GM04503 (cell line): ENCODE results near the gene GH2.
"Not testable (repeated sequence)": the region's sequence is repeated elsewhere in the genome, so short reads cannot be mapped to it uniquely, and the experiment has no call there.

Experiments
- DNase-seq: peaks from one replicate; pipeline ENCODE4 v3.0.0-alpha.2; 2012; ENCODE audit warnings: low read depth

The GH2 gene

DNA sequence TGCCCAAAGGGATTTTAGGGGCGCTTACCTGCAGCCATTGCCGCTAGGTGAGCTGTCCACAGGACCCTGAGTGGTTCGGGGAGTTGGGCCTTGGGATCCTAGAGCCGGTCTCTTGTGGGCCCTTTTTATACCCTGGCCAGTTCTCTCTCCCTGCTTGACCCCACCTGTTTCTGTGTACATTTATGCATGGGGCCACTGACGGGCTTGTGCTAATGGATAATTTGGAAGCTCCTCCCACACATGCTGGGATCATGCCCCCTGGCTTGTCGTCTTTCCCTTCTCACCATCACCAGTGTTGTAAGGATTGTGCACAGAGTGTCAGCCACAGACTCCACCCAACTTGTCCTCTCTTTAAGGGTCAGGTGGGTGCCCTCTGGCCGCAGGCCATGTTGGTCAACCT is 8.2 kb downstream of the GH2 start, which contains the start of gene CSH2:
Gene CSH2 (minus strand): TSS at position 101 of the 400 bp plus-strand sequence. CDS start 63 bp downstream, at position 38.
- DNase-seq, result not testable (repeated sequence)

DNA sequence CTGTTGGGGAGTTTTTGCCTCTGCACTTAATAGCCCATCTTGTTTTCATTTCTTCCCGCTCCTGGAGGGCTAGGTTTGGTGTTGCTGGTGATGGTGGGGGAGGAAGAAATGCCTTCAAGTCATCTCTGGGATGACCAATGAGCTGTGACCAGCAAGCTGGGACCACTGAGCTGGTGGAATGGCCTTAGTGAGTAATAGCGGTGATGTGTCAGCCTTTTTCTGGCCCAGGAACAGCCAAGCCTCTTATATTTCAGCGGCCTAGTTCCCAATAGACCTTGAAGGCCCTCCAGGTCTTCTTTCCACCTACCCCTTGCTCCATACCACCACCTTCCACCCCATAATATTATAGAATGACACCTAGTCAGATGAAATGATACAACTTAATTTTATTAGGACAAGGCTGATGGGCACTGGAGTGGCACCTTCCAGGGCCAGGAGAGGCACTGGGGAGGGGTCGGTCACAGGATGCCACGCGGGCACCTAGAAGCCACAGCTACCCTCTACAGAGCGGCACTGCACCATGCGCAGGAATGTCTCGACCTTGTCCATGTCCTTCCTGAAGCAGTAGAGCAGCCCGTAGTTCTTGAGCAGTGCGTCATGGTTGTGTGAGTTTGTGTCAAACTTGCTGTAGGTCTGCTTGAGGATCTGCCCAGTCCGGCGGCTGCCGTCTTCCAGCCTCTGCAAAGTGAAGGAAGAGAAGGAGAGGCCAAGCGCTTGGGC is 9.9 kb downstream of the GH2 start:
- not testable (repeated sequence) for DNase-seq

DNA sequence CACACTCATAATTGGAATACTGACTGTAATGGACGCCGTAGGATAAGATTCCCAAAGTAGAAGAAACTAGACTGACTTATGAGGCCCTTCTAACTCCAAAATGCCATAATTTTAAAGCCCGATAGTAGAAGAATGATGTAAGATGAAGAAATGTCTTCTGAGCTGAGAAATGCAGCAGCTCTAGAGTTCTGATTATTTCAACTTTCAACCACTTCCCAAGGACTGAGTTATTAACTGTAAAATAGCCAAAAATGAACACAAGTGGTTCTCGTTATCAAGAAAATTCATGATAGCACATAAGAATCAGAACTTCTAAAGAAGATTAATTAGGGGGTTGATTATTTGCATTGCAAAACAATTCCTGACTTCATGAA is 11.5 kb downstream of the GH2 start:
- DNase-seq, result not testable (repeated sequence)

DNA sequence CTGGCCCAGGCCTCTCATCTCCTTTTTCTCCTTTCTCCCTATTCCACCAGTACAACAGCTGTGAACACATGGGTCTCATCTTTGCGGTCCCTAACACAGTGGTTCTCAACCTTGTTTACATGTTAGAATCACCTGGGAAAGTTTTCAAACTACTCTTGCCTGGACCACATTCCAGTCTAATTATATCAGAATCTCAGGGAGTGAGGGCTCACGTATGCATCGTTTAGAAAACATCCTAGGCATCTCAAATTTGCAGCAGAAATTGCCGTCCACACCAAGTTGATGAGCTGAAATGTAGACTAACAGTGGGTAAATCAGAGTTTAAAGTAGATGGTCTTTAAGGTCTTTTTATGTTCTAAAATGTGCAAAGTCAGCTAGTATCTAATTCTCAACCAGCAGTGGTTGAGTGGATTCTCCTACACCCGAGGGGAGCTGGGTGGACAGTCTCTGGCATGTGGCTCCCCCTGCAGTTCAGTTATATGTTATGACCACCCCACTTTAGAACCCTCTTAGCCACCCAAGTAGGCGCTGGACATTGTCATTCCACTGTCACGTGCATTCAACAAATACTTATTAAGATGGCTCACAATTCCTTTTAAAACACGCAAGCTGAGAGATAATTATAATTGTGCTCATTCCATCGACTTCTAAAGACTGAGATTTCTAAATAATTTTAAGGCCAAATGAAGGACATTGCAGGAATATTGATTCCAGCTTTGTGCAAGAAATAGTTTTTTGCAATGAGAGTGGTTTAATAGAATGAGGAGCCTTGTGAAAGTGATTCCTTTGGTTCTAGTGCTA is 12.1 kb downstream of the GH2 start:
- DNase-seq, result not testable (repeated sequence)

DNA sequence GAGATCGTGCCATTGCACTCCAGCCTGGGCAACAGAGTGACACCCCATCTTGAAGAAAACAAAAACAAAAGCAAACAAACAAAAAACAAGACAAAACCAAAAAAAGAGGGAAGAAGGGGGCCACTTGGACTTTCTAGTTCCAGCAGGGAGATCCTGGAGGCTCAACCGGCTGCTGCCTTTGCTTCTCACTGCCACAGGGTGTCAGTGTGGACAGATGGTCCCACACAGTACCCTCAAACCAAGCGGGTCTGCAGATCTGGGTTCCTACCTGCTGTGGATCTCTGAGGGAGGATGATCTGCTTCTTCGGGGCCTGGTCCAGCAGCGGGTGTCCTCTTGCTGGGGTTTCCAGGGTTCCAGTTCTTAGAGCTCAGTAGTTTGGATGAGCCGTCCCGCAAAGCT is 15.1 kb downstream of the GH2 start:
- DNase-seq, result not testable (repeated sequence)

DNA sequence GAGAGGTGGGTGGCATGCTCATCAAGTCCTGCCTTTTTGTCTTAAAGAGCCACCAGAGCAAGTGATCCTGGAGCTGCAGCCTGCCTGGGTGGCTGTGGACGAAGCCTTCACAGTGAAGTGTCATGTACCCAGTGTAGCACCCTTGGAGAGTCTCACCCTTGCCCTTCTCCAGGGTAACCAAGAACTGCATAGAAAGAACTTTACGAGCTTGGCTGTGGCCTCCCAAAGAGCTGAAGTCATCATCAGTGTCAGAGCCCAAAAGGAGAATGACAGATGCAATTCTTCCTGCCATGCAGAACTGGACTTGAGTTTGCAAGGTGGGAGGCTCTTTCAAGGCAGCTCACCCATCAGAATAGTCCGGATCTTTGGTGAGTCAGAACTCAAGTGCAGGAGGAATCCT is 22.5 kb downstream of the GH2 start:
- no peak for DNase-seq

DNA sequence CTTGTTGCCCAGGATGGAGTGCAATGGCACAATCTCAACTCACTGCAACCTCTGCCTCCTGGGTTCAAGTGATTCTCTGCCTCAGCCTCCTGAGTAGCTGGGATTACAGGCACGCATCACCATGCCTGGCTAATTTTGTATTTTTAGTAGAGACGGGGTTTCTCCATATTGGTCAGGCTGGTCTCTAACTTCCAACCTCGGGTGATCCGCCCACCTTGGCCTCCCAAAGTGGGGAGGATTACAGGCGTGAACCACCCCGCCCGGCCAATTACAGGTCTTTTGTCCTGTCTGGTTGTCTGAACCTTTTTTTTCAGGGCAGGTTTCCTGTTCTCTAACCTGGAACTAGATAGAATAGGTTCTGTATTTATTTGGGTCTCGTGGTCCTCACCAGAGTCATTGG is 25.3 kb downstream of the GH2 start:
- not testable (repeated sequence) for DNase-seq

DNA sequence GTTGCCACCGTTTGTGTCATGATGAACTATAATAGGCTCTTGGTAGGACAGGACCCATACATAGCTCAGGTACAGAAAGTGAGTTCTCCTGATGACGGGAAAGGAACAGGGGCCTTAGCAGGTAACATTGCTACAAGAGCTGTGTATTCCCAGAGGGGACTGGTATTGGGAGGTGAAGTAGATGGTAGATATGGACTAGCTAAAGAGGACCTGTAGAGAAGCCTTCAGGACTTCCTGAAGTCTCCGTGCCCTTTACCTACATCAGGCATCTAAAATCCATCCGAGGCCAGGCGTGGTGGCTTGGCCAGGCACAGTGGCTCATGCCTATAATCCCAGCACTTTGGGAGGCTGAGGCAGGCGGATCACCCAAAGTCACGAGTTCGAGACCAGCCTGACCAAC is 26.6 kb downstream of the GH2 start:
- no peak for DNase-seq

DNA sequence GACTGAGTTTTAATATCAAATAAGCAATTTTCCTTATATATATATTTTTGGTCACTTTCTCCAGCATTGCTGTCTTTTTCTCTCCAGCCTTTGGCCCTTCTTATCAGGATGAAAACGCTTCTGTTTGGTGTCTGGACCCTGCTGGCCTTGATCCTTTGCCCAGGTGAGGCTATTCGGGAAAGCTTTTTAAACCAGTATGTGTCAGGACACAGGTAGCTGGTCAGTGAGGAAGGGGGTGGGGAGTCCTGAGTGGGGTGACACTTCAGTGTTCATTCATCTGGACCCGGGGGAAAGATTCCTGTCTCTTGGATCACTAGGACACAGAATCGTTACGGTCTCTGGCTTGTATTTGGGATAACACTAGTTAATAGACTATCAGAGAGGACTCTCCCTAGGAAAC is 27.0 kb downstream of the GH2 start:
- DNase-seq, result no peak

DNA sequence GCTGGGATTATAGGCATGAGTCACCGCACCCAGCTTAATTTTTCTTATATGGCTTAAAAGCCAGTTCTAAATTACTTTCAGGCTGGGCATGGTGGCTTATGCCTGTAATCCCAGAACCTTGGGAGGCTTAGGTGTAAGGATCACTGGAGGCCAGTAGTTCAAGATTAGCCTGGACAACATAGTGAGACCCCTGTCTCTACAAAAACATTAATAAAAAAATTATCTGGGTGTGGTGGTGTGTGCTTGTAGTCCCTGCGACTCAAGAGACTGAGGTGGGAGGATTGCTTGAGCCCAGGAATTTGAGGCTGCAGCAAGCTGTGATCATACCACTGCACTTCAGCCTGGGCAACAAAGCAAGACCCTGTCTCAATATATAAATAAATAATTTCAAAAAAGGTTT is 28.5 kb downstream of the GH2 start:
- DNase-seq, result no peak

DNA sequence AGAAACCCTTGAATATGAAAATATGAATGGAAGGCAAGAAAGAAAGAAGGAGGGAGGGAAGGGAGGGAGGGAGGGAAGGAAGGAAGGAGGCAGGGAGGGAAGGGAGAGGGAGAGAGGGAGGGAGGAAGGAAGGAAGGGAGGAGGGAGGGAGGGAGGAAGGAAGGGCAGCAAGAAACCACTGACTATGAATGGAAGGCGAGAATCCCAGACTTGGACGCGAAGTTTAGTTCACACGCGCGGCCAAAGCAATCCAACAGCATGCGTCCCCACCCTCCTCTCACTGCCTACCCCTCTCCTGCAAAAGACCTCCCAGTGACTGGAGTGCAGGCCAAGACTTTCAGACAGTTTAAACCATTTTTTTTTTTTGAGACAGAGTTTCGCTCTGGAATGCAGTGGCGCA is 31.3 kb downstream of the GH2 start:
- no peak for DNase-seq

DNA sequence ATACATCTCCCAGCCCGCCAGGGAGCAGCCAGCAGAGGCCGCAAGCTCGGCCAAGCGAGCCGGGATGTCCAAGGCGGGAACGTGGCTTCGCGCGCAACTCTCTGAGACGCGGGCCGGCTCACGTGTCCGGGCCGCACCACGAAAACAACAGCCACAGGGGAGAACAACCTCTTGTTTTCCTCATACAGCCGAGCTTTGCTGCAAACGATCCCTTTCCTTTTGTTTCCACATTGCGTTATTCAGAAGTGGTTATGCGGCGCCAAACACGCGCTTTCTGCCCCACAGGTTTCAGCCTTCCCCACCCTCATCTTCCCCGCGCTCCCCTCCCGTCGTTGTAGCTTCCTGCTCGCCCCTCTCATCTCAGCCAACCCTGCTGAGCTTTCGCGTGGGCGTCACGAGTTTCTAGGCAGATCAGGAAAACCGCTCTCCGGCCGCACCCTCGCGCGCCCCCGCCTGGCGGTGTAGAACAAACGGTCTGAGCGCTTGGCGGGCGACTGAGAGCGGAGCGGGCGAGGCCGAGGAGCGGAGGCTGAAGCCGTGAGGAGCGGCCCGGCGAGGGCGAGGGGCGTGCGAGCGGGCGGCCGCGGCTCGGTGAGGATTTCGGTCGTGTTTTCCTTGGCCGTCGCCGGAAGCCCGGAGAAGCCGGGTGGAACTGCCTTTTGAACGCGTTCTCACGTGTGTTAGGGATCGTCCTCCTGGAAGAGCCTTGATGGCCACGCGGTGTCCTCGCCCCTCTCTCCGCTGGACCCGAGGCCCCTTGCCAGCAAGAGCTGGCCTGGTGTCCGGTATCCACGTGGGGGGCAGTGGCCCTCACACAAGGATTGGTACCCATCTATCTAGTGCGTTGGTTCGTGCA is 32.7 kb downstream of the GH2 start:
- peak; percentile 53 for DNase-seq

DNA sequence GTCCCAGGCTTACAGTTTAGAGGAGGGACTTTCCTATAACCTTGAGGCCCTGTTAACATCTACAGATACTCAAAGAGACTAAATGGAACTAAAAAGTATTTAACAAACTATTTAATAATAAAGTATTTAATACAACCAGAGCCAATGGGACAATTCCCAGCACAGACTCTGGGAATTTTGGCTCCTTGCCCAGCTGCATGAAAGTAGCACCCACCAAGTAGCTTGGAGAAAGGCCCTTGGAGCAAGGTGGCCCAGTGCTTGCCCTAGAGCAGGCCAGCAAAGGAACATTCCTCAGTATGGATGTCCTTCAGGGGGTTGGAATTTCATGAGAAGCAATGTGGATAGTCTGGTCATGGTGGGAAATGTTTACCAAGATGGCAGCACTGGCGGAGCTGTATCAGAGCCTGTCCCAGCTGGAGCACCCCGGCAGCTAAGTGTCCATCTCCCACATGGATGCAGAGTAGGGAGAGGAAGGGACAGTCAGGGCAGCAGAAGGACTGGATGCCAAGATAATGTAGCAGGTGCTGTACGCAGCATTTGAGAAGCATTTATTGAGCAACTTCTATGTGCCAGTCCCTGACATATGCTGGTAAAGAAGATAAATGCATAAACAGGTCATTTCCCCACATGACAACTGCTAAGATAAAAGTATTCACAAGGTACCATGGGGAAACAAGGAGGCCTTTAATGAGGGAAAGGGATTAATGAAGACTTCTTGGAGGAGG is 34.1 kb downstream of the GH2 start:
- DNase-seq, result no peak

DNA sequence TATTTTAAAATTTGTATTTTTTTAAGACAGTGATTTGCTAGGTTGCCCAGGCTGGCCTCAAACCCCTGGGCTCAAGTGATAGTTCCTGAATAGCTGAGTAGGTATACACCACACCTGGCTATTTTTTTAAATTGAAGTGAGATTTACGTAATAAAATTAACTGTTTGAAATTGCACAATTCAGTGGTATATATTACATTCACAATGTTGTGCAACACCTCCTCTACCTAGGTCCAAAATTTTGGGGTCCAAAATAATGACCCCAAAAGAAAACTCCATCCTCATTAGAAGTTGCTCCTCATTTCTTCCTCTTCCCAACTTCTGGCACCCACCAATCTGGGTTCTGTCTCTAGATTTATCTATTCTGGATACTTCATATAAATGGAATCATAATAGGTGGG is 36.2 kb downstream of the GH2 start:
- no peak for DNase-seq

DNA sequence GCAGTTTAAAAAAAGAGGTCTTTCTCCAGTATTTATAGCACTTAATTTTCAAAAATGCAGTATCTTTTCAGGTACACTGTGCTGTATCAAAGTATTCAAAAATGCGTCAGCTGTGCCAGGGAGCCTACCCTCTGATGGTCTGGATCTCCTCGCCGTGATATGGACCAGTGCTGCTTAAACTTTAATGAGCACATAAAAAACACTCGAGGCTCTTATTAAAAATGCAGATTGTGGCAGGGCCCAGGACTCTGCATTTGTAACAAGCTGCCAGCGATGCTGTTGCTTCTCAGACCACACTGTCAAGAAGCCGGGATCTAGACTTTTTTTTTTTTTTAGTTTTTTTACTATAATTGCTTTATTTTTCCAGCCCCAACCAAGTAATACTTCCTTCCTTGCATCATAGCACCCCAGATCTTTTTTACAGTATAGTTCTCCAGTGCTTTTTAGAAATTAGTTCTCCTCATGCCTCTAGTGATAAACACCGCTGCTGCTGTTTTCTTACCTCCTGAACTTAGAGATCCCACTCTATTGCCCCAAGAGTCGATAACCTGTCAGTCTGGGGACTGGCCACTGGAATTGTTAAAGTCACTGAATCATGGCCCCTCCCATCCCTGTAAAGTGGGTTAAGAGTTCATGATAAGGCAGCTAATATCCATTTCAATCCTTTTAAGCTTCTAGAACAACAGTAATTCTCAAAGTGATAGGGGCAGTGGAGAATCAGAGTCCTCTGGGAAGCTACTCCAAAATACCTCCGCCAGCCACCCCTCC is 37.6 kb downstream of the GH2 start:
- no peak for DNase-seq

DNA sequence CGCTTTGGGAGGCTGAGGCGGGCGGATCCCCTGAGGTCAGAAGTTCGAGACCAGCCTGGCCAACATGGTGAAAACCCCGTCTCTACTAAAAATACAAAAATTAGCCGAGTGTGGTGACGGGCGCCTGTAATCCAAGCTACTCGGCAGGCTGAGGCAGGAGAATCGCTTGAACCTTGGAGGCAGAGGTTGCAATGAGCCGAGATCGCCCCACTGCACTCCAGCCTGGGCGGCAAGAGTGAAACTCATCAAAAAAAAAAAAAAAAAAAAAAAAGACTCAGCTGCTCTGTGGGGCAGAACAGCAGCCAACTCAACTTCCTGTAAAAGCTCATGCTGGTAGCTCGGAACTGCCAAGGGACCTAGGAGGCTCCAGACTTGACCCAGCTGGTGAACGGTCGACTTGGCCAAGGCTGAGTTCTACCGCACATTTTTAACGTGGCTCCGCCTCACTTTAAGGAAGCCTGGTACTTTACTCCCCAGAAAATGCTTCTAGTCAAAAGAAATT is 38.3 kb downstream of the GH2 start:
- DNase-seq, result peak; percentile 59

DNA sequence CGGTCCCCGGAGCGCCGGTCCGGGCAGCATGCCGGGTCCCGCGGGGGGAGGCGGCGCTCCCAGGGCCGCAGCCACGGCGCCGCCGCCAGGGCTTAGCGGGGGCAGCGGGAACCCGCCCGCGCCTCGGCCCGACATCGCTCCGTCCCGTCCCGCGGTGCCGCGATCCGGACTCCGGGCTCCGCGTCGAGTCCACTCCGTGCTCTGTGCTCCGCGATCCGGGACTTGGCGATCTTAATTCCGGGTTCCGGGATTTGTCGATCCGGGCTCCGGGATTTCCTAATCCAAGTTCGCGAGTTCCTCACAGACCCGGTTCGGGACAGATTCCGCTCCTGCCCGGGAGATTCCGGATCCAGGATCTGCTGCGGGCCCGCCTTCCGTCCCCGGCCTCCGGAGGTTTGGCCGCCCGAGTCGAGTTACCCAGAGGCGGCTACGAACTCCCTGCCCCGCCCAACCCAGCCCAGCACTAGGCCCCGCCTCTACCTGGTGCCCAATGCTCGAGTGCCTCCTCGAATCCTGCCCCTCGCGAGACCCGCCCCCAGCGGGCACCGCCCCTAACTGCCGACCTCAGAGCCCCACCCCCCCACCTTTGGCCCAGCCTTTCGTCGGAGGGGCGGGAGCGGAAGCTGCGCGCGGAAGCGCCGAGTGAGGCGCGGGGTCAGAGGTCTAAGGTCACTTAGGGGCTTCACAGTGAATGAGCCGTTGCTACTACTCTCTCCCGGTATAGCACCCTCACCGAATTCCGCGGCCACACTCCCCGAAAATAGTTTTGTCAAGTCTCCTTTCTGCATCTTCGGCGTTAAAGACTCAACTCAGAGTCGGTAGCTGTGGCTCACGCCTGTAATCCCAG is 39.0 kb downstream of the GH2 start, which contains the start of gene SMARCD2:
Gene SMARCD2 (minus strand): TSS at position 146 of the 847 bp plus-strand sequence. CDS start 11 bp downstream, at position 135.
- DNase-seq, result peak; percentile 93

DNA sequence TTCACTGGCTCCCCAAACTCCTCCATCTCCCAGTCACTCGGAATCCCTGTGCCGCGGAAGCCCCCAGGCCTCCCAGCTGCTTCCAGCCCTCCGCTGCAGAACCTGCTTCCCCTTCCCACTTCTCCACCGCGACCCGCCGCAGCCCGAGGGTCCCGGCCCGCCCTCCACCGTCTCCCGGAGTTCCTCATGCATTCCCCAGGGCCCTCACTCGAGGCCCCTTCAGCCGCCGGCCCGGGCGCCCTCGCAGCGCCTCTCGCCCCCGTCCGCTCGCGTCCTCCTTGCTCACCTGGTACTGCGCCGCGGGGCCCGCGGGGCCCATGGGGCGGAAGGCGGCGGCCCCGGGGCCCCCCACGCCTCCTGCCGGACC is 39.6 kb downstream of the GH2 start:
- DNase-seq, result no peak

DNA sequence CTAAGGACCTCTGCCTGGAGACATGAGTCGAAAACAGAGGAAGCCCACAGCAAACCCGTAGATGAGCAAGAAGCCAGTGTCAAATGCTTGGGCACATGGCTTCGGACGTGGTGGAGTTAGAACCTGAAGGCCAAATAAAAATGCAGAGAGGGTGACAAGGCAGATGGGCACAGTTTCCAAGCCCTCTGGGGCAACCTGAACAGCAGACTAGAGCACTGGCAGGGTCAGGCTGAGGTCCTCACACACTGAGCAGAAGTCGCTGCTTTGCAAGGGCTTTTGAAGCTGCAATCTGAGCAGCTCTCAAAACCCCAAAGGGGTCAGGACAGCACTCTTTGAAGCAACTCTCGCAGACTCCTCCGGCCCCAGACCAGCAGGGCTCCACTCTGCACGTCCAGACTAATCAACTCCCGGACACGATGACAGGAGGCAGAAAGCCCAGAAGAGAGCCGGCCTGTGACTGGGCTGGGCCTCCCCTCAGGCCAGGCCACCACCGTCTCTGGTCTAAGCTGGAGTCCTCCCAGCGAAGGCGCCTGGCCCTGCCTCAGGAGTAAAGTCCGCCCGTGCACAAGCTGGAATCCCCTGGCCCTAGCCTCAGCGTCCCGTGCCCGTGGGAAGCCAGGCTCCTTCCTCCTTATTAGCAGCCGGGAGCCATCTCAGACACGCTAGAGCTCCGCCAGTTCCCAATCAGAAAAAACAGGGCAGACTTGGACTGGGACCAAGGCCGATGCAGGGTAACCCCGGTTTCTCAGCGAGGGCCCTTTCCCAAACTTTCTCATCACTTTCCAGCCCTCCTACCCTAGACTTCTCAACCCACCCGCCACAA is 40.2 kb downstream of the GH2 start:
- DNase-seq, result no peak
